ENCODE measurements around the gene DAD1. TPM values are rescaled to one million over a fixed set of nuclear protein-coding genes. Genes with fewer than 3 reads are reported as not detected.

The DAD1 gene
- total and polyA plus RNA-seq, 2 experiments from 2014 or later, result 327 to 463 TPM

DNA sequence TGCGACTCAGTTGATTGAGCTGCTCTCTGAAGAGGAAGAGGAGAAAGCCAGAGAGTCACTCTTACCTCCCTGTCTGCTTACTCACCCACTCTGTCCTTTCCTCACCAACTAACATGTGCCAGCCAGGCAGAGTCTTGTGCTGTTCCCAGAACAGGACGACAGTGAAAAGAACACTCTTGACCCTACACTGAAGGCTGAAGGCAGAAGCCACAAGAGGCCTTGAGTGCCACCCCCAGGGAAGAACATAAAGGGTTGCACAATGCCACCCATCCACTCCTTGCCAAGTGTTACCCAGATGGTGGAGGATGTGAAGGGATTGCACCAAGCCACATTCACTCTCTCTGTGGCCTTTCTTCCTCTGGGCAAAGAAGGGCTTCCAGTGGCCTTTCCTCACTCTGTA is 21.9 kb upstream of the DAD1 start:
- no peak for DNase-seq (ENCODE audit: low spot score)
- H3K4me1 ChIP-seq (ENCODE audit: insufficient read depth), result peaks cover 23% of the 10 kb centered on the region
- peaks cover 2% of the 10 kb centered on the region for H3K9me3 ChIP-seq (ENCODE audit: low read depth)
- H3K4me3 ChIP-seq, result no peak overlapping the region
- H3K4me2 ChIP-seq, result no peak overlapping the region
- H3K27ac ChIP-seq, result no peak overlapping the region
- H3K79me2 ChIP-seq, result no peaks in the 10 kb centered on the region
- no peaks in the 10 kb centered on the region for H4K20me1 ChIP-seq (ENCODE audit: insufficient read depth, poor library complexity, severe bottlenecking)
- H3K27me3 ChIP-seq, result no peaks in the 10 kb centered on the region
- no peak overlapping the region for H2AFZ ChIP-seq
- H3K36me3 ChIP-seq (replicated peaks; ENCODE audit: insufficient read depth, low read depth), result no peaks in the 10 kb centered on the region
- 100% methylated on average over 2 of the region's 2 CpGs for WGBS (ENCODE audit: low lambda C conversion rate, missing lambda C conversion rate)
- no peaks in the 10 kb centered on the region for H3K9me2 ChIP-seq (replicated peaks; ENCODE audit: insufficient read depth)
- TF ChIP-seq EZH2phosphoT487 (IDR thresholded peaks at IDR 0.05; ENCODE audit: low read depth, severe bottlenecking, unreplicated experiment) (no peak), EZH2 (IDR thresholded peaks at IDR 0.05; ENCODE audit: borderline replicate concordance) (no peak), CTCF (IDR thresholded peaks at IDR 0.05; ENCODE audit: poor library complexity) (no peak)

- TF ChIP-seq CTCF (IDR thresholded peaks at IDR 0.05; ENCODE audit: poor library complexity) (no peak), EZH2phosphoT487 (IDR thresholded peaks at IDR 0.05; ENCODE audit: low read depth, severe bottlenecking, unreplicated experiment) (no peak), EZH2 (IDR thresholded peaks at IDR 0.05; ENCODE audit: borderline replicate concordance) (no peak)
- 68% methylated on average over 3 of the region's 3 CpGs for WGBS (ENCODE audit: low lambda C conversion rate, missing lambda C conversion rate)
- H3K9me3 ChIP-seq (ENCODE audit: low read depth), result no peaks in the 10 kb centered on the region
- no peak overlapping the region for H3K4me2 ChIP-seq
- H3K27ac ChIP-seq, result peak overlapping the region; percentile 82
- H2AFZ ChIP-seq, result no peak overlapping the region
- H3K27me3 ChIP-seq, result no peaks in the 10 kb centered on the region
- no peak overlapping the region for H3K4me3 ChIP-seq
- no peaks in the 10 kb centered on the region for H3K79me2 ChIP-seq
- H3K36me3 ChIP-seq (replicated peaks; ENCODE audit: insufficient read depth, low read depth), result no peaks in the 10 kb centered on the region
- no peaks in the 10 kb centered on the region for H3K9me2 ChIP-seq (replicated peaks; ENCODE audit: insufficient read depth)
- H3K4me1 ChIP-seq (ENCODE audit: insufficient read depth), result peaks cover 22% of the 10 kb centered on the region
- H4K20me1 ChIP-seq (ENCODE audit: insufficient read depth, poor library complexity, severe bottlenecking), result no peaks in the 10 kb centered on the region
- DNase-seq (ENCODE audit: low spot score), result no peak
Observed at GRCh38 chr14:22607291-22607690, 18.3 kb upstream of the DAD1 start.

DNA sequence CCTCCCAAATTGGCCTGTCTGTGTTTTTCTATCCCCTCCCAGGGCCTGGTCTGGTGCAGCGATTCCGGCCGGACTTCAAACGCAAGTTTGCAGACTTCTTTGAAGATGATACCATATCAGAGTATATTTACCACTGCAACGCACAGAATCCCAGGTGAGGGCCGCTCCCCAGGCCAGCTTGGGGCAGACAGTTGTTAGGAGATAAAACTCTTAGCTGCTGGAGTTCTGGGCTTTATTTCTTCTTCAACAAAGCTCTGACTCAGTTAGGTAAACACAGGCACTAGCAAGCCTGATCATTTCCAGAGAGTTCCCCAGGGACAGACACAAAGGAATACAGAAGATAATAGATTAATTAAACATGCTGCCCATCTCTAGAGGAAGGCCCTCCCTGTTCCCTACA is 17.4 kb upstream of the DAD1 start:
- Histone ChIP-seq H3K9me2 (replicated peaks; ENCODE audit: insufficient read depth) (no peaks in the 10 kb centered on the region), H2AFZ (no peak overlapping the region), H3K4me3 (no peak overlapping the region), H3K4me1 (ENCODE audit: insufficient read depth) (peaks cover 22% of the 10 kb centered on the region), H4K20me1 (ENCODE audit: insufficient read depth, poor library complexity, severe bottlenecking) (no peaks in the 10 kb centered on the region), H3K27ac (peak overlapping the region; percentile 85), H3K79me2 (peaks cover 2% of the 10 kb centered on the region), H3K9me3 (ENCODE audit: low read depth) (no peaks in the 10 kb centered on the region), H3K4me2 (no peak overlapping the region), H3K36me3 (replicated peaks; ENCODE audit: insufficient read depth, low read depth) (no peaks in the 10 kb centered on the region), H3K27me3 (no peaks in the 10 kb centered on the region)
- TF ChIP-seq CTCF (IDR thresholded peaks at IDR 0.05; ENCODE audit: poor library complexity) (no peak), EZH2 (IDR thresholded peaks at IDR 0.05; ENCODE audit: borderline replicate concordance) (no peak), EZH2phosphoT487 (IDR thresholded peaks at IDR 0.05; ENCODE audit: low read depth, severe bottlenecking, unreplicated experiment) (no peak)
- peak; percentile 60 for DNase-seq (ENCODE audit: low spot score)
- WGBS (ENCODE audit: low lambda C conversion rate, missing lambda C conversion rate), result 38% methylated on average over 6 of the region's 6 CpGs

DNA sequence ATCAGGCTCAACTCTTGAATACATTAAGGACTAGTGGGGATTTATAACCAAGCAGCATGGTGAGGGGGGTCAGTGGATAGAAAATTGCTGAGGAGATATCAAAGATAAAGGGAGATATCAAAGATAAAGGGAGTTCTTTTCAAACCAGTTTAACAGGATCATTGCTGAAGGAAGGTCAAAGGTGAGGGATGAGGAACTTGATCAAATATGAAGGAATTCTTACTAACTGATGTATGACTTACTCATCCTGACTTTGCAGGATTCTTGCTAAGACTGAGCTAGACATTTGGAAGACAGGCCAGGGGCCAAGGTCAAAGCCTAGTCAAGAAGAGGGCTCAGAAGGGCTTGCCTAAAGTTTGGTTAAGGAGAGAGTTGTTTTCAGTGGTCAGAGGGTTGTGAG is 13.8 kb upstream of the DAD1 start:
- Histone ChIP-seq H2AFZ (no peak overlapping the region), H3K79me2 (peaks cover 23% of the 10 kb centered on the region), H3K27me3 (no peaks in the 10 kb centered on the region), H3K27ac (no peak overlapping the region), H3K36me3 (replicated peaks; ENCODE audit: insufficient read depth, low read depth) (no peaks in the 10 kb centered on the region), H3K9me2 (replicated peaks; ENCODE audit: insufficient read depth) (no peaks in the 10 kb centered on the region), H3K4me1 (ENCODE audit: insufficient read depth) (peaks cover 35% of the 10 kb centered on the region), H3K9me3 (ENCODE audit: low read depth) (no peaks in the 10 kb centered on the region), H4K20me1 (ENCODE audit: insufficient read depth, poor library complexity, severe bottlenecking) (no peaks in the 10 kb centered on the region), H3K4me3 (no peak overlapping the region), H3K4me2 (no peak overlapping the region)
- TF ChIP-seq EZH2 (IDR thresholded peaks at IDR 0.05; ENCODE audit: borderline replicate concordance) (no peak), CTCF (IDR thresholded peaks at IDR 0.05; ENCODE audit: poor library complexity) (no peak), EZH2phosphoT487 (IDR thresholded peaks at IDR 0.05; ENCODE audit: low read depth, severe bottlenecking, unreplicated experiment) (no peak)
- no peak for DNase-seq (ENCODE audit: low spot score)
